GM12874 (cell line): ENCODE data around the gene FNIP1.

ENCODE experiments used
- TF ChIP-seq, protein P1 (sequence below): IDR thresholded peaks from 2 replicates; pipeline ENCODE4 v1.5.1; 2011; ENCODE audit warnings: low read depth, mild to moderate bottlenecking, control low read depth, low read length, moderate library complexity; ENCODE audit not compliant: insufficient read depth

Gene FNIP1

DNA sequence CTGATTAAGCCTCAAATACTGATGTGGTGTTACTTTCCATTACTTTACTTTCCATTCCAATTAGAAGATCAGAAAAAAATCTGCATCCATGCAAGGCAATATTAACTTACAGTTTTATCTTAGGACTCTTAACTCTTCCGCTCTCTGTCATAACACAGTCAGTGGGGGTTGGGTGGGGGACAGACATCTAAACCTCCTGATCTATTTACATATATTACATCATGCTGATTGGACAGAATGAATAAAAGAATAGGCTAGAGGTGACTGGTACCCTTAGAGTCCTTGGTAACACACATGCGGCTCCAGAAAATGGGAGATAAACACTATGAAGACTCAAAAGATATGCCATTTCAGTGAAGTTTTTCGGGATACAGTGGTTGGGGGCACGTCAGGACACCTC lies 189.4 kb downstream of the FNIP1 start:
- TF ChIP-seq, protein P1, sequence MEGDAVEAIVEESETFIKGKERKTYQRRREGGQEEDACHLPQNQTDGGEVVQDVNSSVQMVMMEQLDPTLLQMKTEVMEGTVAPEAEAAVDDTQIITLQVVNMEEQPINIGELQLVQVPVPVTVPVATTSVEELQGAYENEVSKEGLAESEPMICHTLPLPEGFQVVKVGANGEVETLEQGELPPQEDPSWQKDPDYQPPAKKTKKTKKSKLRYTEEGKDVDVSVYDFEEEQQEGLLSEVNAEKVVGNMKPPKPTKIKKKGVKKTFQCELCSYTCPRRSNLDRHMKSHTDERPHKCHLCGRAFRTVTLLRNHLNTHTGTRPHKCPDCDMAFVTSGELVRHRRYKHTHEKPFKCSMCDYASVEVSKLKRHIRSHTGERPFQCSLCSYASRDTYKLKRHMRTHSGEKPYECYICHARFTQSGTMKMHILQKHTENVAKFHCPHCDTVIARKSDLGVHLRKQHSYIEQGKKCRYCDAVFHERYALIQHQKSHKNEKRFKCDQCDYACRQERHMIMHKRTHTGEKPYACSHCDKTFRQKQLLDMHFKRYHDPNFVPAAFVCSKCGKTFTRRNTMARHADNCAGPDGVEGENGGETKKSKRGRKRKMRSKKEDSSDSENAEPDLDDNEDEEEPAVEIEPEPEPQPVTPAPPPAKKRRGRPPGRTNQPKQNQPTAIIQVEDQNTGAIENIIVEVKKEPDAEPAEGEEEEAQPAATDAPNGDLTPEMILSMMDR: no peak

DNA sequence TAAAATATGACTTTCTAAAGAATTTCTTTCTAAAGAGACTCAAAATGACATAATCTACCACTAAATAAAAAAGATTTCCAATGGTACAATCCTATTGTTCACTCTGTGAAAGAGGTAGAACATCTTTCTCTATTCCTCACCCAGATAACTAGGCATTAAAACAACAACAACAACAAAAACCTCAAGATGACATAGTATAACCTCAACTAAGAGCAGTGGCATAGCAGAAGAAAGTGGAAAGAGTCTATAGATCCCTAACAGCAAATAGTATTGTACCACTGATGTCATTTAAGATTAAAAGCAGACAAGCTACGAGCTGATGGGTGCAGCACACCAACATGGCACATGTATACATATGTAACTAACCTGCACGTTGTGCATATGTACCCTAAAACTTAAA lies 191.7 kb downstream of the FNIP1 start:
- TF ChIP-seq, protein P1: no peak

- TF ChIP-seq, protein P1: no peak
These were observed 201.5 kb downstream of the FNIP1 start for GRCh38 chr5:131595088-131596033.

DNA sequence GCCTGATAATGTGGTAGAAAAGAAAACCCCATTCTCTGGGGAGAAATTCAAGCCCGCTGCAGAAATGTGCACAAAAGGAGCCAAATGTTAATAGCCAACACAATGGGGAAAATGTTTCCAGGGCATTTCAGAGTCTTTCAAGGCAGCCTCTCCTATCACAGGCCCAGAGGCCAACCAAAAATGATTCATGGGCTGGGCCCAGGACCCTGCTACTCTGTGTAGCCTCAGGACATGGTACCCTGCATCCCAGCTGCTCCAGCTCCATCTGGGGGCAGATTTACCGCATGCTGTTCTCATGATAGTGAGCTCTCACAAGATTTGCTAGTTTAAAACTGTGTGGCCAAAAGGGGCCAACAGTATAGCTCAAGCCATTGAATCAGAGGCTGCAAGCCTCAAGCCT lies 202.9 kb downstream of the FNIP1 start:
- TF ChIP-seq, protein P1: no peak
